Measurements from ENCODE around the gene MYH10. TPM values are rescaled to one million over a fixed set of nuclear protein-coding genes. Genes with fewer than 3 reads are reported as not detected.
A peak's percentile ranks its signal among the peaks of the same experiment; 100 is the strongest.

Gene MYH10
- total and polyA plus RNA-seq, 8 donors: 1.8 to 104 (median 11.2) TPM

GRCh38 chr17:8606401-8606800, 24.1 kb downstream of the MYH10 start:
- peaks cover 0 to 3% (median 0%) of the 10 kb centered on the region in 4 donors for H3K9me3 ChIP-seq
- intact Hi-C loops (cut with DNase I; ENCODE audit: low total_unique reads): no loop called here
- TF ChIP-seq POLR2A (IDR thresholded peaks at IDR 0.05) (no peak), CTCF (IDR thresholded peaks at IDR 0.05) (no peak), EP300 (IDR thresholded peaks at IDR 0.05) (no peak), POLR2AphosphoS5 (IDR thresholded peaks at IDR 0.05) (no peak)
- 31 to 61% (median 51%) methylated on average over 3 of the region's 3 CpGs for WGBS, 5 donors
- no peak overlapping the region for H3K4me3 ChIP-seq
- peak overlapping the region in 1 of 5 donors; percentile 34 for H3K27ac ChIP-seq
- peak in 1 of 2 donors; percentile 41 for DNase-seq
- H3K36me3 ChIP-seq: no peaks in the 10 kb centered on the region
- H3K27me3 ChIP-seq: no peaks in the 10 kb centered on the region
- H3K4me1 ChIP-seq: peaks cover 0 to 16% (median 6%) of the 10 kb centered on the region in 4 donors

- Histone ChIP-seq H3K4me1 (peaks cover 0 to 16% (median 6%) of the 10 kb centered on the region in 4 donors), H3K27me3 (no peaks in the 10 kb centered on the region), H3K9me3 (no peaks in the 10 kb centered on the region), H3K36me3 (no peaks in the 10 kb centered on the region), H3K27ac (no peak overlapping the region), H3K4me3 (no peak overlapping the region)
- intact Hi-C loops (cut with DNase I; ENCODE audit: low total_unique reads): no loop called here
- no peak for DNase-seq
- no peak for TF ChIP-seq CTCF (IDR thresholded peaks at IDR 0.05)
- no peak for TF ChIP-seq POLR2A (IDR thresholded peaks at IDR 0.05)
- no peak for TF ChIP-seq EP300 (IDR thresholded peaks at IDR 0.05)
- no peak for TF ChIP-seq POLR2AphosphoS5 (IDR thresholded peaks at IDR 0.05)
These were observed 27.8 kb downstream of the MYH10 start for GRCh38 chr17:8602679-8603078.

- TF ChIP-seq EP300 (IDR thresholded peaks at IDR 0.05) (no peak), POLR2AphosphoS5 (IDR thresholded peaks at IDR 0.05) (no peak), POLR2A (IDR thresholded peaks at IDR 0.05) (no peak), CTCF (IDR thresholded peaks at IDR 0.05) (no peak)
- H3K4me3 ChIP-seq: no peak overlapping the region
- H3K9me3 ChIP-seq: no peaks in the 10 kb centered on the region
- DNase-seq: no peak
- intact Hi-C loops (cut with DNase I; ENCODE audit: low total_unique reads): no loop called here
- H3K36me3 ChIP-seq: no peaks in the 10 kb centered on the region
- 89 to 93% (median 92%) methylated on average over 1 of the region's 1 CpG for WGBS, 5 donors
- no peaks in the 10 kb centered on the region for H3K27me3 ChIP-seq
- no peaks in the 10 kb centered on the region for H3K4me1 ChIP-seq
- H3K27ac ChIP-seq: no peak overlapping the region
These were observed 31.0 kb downstream of the MYH10 start for GRCh38 chr17:8599351-8600011.

DNA sequence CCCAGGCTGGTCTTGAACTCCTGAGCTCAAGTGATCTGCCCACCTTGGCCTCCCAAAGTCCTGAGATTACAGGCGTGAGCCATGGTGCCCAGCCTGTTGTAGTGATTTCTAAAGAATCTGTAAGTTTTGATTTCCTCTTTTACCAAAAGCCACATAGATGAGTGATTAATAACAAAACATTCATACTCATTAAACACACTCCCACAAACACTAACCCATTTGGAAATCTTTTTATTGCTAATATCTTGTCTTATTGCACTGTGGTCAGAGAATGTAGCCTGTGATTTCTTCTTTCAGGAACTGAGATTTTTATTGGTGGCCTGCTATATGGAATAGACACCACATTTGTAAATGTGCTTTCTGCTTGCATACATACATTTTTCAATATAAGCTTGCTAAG, 31.6 kb downstream of the MYH10 start:
- DNase-seq: no peak
- 76 to 100% (median 92%) methylated on average over 1 of the region's 1 CpG for WGBS, 5 donors

More for the DNA sequence above, 31.6 kb downstream of the MYH10 start:
- Histone ChIP-seq H3K4me1 (no peaks in the 10 kb centered on the region), H3K9me3 (no peaks in the 10 kb centered on the region), H3K27ac (no peak overlapping the region), H3K4me3 (no peak overlapping the region), H3K27me3 (no peaks in the 10 kb centered on the region), H3K36me3 (no peaks in the 10 kb centered on the region)
- TF ChIP-seq POLR2AphosphoS5 (IDR thresholded peaks at IDR 0.05): no peak
- TF ChIP-seq POLR2A (IDR thresholded peaks at IDR 0.05): no peak
- TF ChIP-seq CTCF (IDR thresholded peaks at IDR 0.05): no peak
- TF ChIP-seq EP300 (IDR thresholded peaks at IDR 0.05): no peak
- intact Hi-C loops (cut with DNase I; ENCODE audit: low total_unique reads): no loop called here

Data from stomach (tissue), 9 donors.